ENCODE data around the gene CDC42EP2.
A peak's percentile ranks its signal among the peaks of the same experiment; 100 is the strongest.
"Not testable (repeated sequence)": the region's sequence is repeated elsewhere in the genome, so short reads cannot be mapped to it uniquely, and the experiment has no call there.

The CDC42EP2 gene

GRCh38 chr11:65321828-65322485 is 7.3 kb downstream of the CDC42EP2 start:
- no peak for DNase-seq

GRCh38 chr11:65323813-65324212 is 9.1 kb downstream of the CDC42EP2 start:
- DNase-seq = no peak

- no peak for DNase-seq
Observed at GRCh38 chr11:65325435-65325834, 10.8 kb downstream of the CDC42EP2 start.

- no peak for DNase-seq
Observed at GRCh38 chr11:65327021-65327420, 12.4 kb downstream of the CDC42EP2 start.

GRCh38 chr11:65329478-65329877 is 14.8 kb downstream of the CDC42EP2 start:
- DNase-seq = no peak

GRCh38 chr11:65329944-65330403 is 15.3 kb downstream of the CDC42EP2 start:
- peak; percentile 91 for DNase-seq

- DNase-seq = no peak
Observed at GRCh38 chr11:65330544-65330943, 15.9 kb downstream of the CDC42EP2 start.

GRCh38 chr11:65332591-65332990 is 17.9 kb downstream of the CDC42EP2 start:
- not testable (repeated sequence) for DNase-seq

- no peak for DNase-seq
Observed at GRCh38 chr11:65334696-65335295, 20.1 kb downstream of the CDC42EP2 start.

DNA sequence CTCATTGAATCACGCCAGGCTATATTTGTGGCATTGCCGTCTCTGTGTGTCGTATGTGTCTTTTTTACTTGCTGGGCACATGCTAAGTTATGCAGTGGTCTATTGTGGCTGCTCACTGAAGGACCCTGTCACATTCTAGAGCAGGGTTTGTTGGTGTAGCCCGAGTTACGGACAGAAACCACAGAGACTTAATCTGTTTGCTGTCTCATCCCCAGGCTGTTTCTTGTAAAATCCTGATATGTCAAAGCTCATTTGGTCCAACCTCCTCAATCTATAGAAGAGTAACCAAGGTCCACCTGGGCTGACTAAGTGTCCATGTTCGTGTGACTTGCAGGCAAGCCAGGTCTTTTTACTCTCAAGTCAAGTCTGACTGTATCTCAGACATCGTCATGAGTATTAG is 24.0 kb downstream of the CDC42EP2 start:
- DNase-seq = no peak

DNA sequence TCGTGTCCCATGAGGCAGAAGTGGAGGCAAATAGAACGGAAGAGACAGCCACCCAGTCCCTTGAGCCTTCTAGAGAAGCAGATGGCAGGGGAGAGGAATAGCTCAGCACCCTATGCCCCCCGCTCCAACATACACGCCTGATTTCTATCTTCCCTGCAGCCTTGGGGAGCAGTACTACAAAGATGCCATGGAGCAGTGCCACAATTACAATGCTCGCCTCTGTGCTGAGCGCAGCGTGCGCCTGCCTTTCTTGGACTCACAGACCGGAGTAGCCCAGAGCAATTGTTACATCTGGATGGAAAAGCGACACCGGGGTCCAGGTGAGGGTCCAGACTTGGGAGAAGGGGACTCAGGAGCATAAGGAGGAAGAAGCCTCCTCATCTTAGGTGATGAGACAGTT is 25.6 kb downstream of the CDC42EP2 start:
- no peak for DNase-seq

DNA sequence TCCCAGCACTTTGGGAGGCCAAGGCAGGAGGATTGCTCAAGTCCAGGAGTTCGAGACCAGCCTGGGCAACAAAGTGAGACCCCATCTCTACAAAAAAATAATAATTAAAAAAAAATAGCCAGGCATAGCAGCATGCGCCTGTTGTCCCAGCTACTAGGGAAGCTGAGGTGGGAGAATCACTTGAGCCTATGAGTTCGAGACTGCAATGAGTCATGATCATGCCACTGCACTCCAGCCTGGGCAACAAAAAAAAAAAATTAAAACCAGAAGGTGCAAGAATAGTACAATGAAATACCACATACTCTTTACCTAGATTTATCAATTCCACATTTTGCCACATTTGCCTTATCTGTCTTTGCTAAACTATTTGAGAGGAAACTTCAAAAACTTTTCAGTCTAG is 27.2 kb downstream of the CDC42EP2 start:
- DNase-seq = no peak

DNA sequence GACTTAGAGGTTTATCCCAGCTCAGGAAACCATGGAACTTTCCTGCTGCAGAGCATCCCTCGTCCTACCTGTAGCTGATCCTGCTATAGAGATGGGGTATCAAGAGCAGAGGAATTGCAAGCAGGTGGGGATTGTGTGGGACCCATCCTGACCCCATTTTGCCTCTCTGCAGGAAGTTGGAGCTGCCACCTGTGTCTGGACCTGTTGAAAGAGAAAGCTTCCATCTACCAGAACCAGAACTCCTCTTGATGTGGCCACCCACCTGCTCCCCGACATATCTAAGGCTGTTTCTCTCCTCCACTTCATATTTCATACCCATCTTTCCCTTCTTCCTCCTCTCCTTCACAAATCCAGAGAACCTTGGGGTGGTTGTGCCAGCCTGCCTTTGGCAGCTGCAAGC is 36.8 kb downstream of the CDC42EP2 start:
- no peak for DNase-seq

- no peak for DNase-seq
Observed at GRCh38 chr11:65352783-65353182, 38.1 kb downstream of the CDC42EP2 start.

DNA sequence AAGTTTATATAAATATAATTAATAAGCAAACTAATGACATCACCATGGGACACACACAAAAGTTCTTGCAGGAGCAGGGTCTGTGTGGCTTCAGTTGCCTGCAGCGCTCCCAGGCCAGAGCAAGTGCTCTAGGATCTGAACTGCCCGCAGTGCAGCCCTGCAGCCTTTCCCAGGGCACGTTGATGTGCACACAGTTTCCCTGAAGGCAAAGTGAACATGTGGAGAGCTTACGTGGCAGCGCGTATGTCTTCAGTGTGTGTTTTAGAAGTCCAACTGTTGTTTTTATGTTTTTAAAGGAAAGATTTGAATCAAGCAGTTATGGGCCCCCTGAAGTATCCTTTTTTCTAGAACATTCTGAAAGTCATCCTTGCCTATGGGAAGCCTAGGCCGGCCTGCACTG is 38.7 kb downstream of the CDC42EP2 start:
- DNase-seq = no peak

DNA sequence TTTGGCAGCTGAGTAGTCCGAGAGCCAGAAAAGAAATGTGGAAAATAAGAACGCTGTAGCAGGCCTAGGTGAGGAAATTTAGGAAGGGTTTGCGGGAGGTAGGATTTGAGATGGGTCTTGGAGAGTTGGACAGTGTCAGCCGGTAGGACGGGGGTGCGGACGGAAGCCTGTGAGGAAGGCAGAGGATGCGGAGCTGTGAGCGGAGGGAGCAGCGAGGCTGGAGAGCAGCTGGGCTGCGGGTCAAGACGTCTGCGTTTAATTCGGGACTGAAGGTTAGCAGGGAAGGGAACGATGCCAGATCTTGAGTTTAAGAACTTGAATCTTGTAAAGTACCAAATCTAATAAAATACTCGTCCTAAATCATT is 39.2 kb downstream of the CDC42EP2 start:
- DNase-seq = no peak

GRCh38 chr11:65354265-65355012 is 39.8 kb downstream of the CDC42EP2 start, which contains the start of gene TIGD3:
TIGD3 (plus strand) TSS chr11:65354751; CDS start chr11:65355809, 1,058 bp downstream.
- peak; percentile 99 for DNase-seq

DNA sequence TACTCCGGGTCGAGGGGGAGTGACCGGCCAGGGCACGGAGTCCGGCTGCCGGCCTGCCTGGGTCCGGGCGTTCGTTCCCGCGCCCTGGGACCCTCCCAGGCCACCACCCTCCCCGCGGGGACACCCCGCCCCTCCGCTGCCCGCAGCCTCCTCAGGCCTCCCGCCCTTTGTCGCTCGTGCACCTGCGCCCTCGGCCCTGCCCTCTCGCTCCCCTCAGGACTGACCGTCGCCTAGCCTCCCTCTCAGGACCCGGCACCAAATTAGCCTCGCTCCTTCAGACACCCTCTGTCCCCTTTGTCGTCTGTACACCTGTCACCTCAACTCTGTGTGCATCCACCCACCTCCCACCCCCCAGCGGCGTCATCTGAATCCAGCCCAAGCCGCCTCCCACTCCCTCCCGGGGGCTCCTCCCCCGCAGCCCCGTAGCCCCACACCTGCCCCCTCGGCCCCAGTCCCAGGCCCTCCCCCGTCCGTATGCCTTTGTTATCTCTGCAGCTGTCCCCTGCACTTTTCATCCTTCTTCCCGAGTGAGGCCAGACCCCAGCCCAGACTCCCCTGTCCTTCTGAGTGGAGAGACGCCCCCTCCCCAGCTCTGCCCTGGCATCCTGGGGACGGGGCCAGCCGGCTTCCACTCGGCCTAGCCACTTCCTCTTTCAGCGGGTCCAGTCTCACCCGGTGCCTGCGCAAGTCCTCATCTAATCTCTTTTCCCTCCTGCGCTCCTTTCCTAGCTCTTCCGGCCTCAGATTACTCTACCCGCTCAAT is 40.5 kb downstream of the CDC42EP2 start:
- DNase-seq = peak; percentile 76

DNA sequence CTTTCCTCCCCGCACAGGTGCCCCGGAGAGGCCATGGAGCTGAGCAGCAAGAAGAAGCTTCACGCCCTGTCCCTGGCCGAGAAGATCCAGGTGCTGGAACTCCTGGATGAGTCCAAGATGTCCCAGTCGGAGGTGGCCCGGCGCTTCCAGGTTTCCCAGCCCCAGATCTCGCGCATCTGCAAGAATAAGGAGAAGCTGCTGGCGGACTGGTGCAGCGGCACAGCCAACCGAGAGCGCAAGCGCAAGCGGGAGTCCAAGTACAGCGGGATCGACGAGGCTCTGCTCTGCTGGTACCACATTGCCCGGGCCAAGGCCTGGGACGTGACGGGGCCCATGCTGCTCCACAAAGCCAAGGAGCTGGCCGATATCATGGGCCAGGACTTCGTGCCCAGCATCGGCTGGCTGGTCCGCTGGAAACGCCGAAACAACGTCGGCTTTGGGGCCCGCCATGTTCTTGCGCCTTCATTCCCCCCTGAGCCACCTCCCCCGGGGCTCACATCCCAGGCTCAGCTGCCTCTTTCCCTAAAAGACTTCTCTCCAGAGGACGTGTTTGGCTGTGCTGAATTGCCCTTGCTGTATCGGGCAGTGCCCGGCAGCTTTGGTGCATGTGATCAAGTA is 41.2 kb downstream of the CDC42EP2 start:
- no peak for DNase-seq

GRCh38 chr11:65356394-65356972 is 41.8 kb downstream of the CDC42EP2 start:
- DNase-seq = no peak

- no peak for DNase-seq
Observed at GRCh38 chr11:65357856-65358356, 43.2 kb downstream of the CDC42EP2 start.

DNA sequence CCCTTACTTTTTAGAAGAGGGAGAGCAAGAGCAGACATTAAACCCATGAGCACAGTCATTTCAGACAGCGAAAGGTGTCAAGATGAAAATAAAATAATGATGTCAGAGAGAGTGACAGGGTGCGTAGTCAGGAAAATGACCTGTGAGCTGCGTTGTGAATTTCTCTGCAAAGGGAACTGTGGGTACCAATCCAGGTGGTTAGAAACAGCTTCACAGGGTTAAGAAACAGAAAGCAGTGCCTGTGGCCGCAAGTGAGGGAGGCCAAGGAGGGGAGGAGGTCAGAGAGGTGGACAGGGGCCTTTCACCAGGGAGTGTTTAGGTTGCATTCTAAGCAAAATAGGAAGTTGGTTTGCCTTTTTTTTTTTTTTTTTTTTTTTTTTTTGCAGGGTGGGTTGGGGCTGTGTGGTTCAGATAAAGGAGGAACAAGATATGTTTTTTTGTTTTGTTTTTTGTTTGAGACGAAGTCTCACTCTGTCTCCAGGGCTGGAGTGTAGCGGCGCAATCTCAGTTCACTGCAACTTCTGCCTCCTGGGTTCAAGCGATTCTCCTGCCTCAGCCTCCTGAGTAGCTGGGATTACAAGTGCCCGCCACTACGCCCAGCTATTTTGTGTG is 47.8 kb downstream of the CDC42EP2 start:
- DNase-seq = no peak
